Stimulated activated CD4-positive, alpha-beta T cell treated with anti-CD3 and anti-CD28 coated beads, Interleukin-1b, Interleukin-23, amount 100 ng/mL, for 48 hours (primary cell): ENCODE results near the gene ALG12.

Experiments used
- DNase-seq: peaks from one replicate; pipeline ENCODE4 v3.0.0-alpha.2; 2020

The ALG12 gene

DNA sequence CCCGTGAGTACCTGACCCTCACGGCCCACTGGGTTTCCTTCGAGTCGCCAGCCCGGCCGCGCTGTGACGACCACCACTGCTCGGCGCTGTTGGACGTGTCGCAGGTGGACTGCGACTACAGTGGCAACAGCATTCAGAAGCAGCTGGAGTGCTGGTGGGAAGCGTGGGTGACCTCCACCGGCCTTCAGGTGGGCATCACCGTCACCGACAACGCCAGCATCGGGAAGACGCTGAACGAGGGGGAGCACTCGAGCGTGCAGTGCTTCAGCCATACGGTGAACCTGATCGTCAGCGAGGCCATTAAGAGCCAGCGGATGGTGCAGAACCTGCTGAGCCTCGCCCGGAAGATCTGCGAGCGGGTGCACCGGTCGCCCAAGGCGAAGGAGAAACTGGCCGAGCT is 32.4 kb downstream of the ALG12 start:
- no peak for DNase-seq

- no peak for DNase-seq
Observed at GRCh38 chr22:49885281-49885680, 33.0 kb downstream of the ALG12 start.

GRCh38 chr22:49884503-49885260 is 33.6 kb downstream of the ALG12 start:
- DNase-seq, result no peak

- no peak for DNase-seq
Observed at GRCh38 chr22:49884075-49884474, 34.2 kb downstream of the ALG12 start.

DNA sequence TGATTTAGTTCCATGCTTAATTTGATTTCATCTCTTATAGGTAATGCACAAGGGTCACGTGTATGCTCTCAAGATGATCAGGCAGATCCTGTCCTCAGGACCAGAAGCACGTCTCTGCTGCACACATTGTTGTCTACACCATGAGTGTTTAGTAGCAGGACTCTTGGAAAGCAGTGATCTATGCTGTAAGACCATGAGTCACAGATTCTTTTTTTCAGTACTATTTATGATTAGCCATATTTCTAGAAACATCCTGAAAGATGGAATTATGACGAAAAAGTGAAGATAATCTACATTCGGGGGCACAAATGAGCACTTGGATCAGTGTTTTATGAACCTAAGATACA is 35.0 kb downstream of the ALG12 start:
- DNase-seq, result no peak

DNA sequence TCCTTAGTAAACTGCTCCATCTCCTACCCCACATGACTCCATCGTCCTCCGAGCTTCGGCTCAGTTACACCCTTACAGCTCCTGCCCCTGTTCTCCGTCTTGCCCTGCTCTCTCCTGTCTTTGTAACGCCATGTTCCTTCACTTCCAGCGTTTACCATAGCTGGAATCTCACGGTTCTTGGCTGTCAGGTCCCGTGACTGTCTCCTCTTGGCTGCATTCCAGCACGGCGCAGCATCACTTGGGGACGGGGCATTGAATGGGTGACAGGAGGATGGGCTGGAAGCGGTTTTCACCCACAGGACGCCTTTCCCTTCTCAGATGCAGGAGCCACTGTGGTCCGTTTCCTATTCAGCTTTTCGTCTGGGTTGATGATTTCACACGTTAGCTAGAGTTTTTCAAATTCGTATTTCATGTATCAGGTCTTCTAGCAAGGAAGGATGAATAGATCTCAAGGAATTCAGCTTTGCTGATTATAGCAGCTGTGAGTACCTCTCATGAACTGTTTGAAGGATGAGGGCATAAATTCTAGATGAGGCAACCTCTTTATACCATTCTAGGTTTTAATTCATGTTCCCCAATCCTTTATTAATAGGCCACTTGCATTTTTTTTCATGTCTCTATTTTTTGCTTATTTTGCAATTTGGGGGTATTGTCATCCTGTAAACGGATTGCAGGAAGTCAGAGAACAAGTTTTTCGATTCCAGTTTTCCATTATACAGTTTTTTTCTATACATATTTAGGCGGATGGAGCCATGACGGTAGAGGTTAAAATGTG is 35.5 kb downstream of the ALG12 start:
- DNase-seq, result no peak

GRCh38 chr22:49881856-49882255 is 36.4 kb downstream of the ALG12 start:
- no peak for DNase-seq

GRCh38 chr22:49880281-49880680 is 38.0 kb downstream of the ALG12 start:
- no peak for DNase-seq

- no peak for DNase-seq
Observed at GRCh38 chr22:49879871-49880270, 38.4 kb downstream of the ALG12 start.

- no peak for DNase-seq
Observed at GRCh38 chr22:49878206-49878605, 40.0 kb downstream of the ALG12 start.

DNA sequence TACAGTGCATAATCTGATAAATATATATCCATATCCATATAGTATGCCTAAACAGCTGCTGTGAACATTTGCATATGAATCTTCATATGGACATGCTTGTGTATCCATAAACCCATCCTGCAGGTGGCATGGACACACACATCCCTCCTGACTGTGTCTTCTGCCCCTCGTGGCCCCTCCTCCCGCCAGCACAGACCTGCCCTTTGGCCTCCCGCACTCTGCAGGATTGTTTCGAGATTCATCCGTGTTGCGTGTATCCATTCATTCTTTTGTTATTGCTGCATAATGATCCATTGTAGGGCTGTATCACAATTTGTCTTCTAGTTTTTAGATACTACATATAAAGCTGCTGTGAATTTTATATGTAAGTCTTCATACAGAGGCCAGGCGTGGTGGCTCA is 40.6 kb downstream of the ALG12 start:
- DNase-seq, result no peak

- DNase-seq, result no peak
Observed at GRCh38 chr22:49873228-49873940, 44.9 kb downstream of the ALG12 start.

- no peak for DNase-seq
Observed at GRCh38 chr22:49872347-49872746, 45.9 kb downstream of the ALG12 start.

DNA sequence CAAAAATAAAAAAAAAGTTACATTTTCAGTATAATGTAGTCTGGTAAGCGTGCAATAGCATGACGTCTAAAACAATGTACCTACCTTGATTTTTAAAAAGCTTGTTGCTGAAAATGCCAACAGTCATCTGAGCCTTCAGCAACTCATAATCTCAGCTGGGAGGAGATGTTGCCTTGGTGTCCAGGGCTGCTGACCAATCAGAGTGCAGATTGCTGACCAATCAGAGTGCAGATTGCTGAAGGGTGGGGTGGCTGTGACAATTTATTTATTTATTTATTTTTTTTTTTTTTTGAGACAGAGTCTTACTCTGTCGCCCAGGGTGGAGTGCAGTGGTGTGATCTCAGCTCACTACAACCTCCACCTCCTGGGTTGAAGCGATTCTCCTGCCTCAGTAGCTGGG is 46.8 kb downstream of the ALG12 start:
- DNase-seq, result no peak

GRCh38 chr22:49869845-49870712 is 48.2 kb downstream of the ALG12 start:
- no peak for DNase-seq

DNA sequence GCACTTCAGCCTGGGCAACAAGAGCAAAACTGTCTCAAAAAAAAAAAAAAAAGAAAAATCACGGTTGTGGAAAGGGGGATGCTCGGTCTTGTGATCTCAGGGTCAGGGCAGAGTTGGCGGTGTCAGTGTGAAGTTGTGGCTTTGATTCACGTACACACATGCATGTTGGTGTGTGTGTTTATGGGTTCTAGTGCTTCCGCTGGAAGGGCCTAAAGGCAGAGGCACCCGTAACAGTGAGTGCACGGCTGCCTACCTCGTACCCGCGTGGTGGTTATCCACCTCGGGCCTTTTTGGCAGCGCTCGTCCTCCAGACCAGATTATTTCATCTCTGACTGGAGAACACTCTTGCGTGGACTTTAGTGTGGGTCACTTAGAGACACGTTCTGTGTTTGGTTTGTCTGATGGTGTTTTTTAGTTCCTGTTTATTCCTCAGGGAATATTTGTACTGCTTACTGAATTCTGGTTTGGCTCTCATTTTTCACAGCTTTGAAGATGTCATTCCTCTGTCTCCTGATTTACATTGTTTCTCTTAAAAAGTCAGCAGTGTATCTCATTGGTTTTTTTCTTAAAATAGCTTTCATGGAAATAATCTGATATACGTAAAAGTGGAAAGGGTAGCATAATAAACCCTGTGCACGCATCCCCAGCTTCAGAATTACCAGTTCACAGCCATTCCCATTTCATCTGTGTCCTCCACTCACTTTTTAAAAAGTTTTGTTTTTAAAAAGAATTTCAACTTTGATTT is 49.0 kb downstream of the ALG12 start:
- DNase-seq, result no peak

DNA sequence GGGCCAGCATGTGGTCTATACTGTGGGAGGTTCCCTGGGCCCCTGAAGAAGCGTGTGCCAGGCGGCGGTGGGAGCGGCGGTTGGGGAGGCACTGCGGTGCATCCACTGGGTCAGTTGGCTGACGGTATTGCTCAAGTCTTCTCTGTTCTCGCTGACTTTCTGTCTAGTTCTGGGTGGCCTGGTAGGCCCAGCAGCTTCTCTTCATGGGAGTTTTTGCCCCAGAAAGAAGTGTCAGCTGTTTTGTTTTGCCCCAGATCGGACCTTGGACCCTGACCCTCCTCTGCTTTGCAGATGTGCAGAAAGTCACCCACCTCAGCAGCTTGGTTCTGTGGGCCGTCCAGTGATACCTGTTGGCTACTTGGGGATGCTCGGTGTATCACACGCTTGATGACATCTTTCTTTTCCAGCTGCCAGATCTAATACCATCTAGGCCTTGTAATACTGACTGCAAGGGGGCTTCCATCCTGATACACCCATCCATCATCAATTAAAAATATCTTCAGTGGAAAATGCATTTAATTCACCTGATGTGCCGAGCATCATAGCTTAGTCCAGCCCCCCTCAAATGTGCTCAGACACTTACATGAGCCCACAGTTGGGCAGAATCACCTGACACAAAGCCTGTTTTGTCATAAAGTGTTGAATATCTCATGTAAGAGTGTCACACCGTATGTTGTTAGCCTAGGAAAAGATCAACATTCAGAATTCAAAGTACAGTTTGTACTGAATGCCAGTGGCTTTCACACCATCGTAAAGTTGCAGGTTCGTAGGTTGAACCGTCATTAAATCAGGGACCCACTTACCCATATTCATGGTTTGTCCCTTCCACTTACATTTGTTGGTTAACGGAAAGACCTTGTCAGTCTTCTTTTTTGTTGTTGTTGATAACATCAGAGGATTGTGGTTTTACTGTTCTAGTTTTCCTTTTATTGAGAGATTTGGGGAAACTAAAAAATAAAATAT is 50.7 kb downstream of the ALG12 start:
- DNase-seq, result no peak

- no peak for DNase-seq
Observed at GRCh38 chr22:49866646-49867045, 51.6 kb downstream of the ALG12 start.

DNA sequence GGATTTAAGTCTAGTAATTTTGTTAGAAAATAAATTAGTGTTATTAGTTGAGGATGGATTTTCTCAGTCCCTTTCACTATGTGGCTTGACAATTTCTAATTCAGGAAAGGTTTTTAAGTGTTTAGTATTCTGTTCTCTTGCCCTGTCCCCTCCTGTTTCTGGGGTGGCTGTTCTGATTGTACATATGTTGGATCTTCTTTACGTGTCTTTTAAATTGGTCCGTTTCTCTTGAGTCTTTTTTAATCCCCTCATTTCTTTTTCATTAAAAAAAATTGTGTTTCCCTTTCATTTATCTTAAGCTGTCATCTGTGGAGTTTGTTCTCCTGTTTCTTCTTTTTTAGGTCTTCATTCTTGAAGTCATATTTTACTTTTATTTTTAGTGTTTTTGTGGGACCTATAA is 52.1 kb downstream of the ALG12 start:
- no peak for DNase-seq

DNA sequence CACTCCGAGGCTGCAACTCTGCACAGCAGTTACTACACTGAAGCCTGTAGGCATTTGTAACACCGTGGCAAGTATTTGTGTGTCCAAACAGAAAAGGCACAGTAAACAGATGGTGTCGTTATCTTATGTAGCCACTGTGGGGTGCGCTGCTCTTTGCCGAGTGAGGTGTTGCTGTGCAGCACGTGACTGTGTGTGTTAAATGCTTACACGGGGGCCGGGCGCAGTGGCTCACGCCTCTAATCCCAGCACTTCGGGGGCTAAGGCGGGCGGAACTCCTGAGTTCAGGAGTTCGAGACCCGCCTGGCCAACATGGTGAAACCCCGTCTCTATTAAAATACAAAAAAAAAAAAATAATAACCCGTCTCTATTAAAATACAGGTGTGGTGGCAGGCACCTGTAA is 53.1 kb downstream of the ALG12 start:
- DNase-seq, result no peak

- DNase-seq, result no peak
Observed at GRCh38 chr22:49863931-49864330, 54.3 kb downstream of the ALG12 start.
